Inflammatory macrophage (primary cell): ENCODE measurements around the gene HIPK2.

Source experiments
- DNase-seq, 2 donors: peaks; one replicate each; pipeline ENCODE4 v3.0.0-alpha.2; 2020 to 2022

Gene HIPK2

DNA sequence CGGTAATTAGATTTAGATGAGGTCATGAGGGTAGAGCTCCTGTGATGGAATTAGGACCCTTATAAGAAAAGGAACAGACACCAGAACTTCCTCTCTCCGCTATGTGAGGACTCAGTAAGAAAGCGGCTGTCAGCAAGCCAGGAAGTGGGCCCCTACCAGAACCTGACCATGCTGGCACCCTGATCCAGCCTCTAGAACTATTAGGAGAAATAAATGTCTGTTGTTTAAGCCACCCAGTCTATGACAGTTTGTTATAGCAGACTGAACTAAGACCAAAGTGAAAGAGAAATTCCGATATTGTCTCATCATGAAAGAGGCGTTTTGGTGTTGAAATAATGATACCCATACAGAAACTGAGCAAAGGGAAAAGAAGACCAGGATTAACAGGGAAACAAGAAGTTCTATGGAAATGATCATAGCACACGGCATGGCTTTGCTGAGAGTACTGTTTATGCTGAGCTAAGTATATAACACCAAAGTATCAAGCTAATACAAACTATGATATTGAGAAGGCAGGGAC lies 245.1 kb downstream of the HIPK2 start:
- DNase-seq, result peak in 1 of 2 donors; percentile 4

DNA sequence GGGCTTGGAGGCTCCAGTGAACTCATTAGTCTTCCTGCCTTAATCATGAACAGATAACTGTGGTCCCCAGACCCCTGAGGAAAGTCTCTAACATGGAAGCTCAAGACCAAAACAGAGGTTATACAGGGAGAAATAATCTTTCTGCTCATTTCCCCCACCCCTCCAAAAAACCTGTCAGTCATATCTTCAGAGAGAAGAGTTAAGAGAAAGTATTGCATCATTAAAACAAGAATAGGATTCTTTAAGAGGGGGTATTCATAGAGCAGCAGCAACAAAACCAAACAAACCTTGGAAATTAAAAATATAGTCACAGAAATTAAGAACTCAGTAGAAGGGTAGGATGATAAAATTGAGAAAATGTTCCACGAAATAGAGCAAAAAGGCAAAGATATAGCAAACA lies 246.7 kb downstream of the HIPK2 start:
- DNase-seq, result no peak

DNA sequence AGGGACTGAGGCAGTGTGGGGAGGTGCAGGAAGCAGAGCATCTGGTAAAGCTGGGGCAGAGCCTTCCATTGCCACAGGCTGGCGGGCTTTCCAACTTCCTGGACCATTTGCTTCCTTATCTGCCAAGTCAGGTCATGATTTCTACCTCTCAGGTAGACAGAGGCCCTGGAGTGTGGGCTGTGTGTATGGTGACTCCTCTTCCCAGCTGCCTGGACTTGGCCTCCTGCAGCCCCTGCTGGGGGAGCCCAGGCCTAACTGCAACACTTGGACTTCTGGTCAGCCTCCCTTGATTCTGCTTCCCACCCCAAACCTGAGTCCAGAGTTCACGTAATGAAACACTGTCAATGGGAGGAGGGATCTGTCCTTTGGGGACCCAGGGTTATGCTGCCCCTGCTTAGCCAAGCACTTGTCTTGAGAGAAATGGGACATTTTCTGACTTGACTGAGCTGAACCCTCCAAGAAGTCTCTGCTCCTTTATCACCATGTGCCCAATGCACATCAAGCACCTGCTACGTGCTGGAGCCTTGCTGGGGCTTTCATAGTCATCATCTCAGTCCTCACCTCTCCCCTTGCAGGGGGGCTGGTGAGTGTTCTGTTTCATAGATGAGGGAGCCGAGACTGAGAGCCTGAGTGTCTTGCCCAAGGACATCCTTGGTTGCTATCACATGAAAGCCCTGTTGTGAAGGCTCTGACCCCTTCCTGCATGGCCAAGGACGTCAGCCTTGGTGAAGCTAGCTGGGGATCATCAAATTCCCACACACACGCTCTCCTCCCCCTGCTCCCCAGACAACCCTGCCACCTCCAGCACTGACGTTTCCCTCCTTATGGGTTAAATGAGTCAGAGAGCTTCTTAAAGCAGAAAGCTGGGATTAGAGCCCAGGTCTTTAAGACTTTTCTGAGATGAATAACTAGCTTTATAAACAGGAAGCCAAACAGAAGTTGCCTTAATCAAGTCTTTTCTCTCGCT lies 250.9 kb downstream of the HIPK2 start:
- peak in 1 of 2 donors; percentile 8 for DNase-seq

DNA sequence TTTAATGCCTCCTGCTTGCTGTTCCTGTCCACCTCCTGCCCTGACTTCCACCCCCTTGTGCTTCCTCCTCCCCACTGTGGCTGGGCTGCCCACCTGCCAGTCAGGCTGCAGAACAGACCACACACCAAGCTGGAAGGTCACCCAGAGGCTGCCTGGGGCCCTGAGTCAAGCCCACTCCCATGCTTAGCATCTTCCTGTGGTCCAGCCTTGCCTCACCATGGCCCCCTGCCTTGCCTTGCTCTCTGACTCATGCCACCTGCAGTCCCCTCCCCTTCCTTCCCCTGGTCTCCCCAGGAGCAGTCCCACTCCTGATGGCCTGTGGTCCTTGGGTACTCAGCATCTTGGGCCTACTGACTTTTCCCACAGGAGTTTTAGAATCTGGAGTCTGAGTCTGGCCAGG lies 252.0 kb downstream of the HIPK2 start:
- no peak for DNase-seq

DNA sequence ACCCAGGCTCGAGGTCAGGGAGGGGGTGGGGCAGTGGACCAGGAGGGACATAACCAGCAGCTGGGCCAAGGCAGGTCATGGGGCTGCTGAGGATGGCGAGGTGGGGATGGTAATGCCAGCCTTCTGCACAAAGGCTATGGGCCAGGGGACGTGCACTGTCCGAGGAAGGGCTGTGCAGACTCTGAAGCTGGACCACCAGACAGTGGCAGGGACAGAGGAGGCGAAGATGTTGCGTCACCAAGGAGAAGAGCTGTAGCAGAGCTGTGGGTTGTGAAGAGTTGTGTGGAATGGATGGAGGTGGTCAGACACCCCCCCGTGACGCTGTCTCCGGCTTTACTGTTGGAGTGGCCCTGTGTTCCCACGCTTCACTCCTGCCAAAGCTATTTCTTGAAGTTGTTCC lies 252.6 kb downstream of the HIPK2 start:
- DNase-seq, result no peak

DNA sequence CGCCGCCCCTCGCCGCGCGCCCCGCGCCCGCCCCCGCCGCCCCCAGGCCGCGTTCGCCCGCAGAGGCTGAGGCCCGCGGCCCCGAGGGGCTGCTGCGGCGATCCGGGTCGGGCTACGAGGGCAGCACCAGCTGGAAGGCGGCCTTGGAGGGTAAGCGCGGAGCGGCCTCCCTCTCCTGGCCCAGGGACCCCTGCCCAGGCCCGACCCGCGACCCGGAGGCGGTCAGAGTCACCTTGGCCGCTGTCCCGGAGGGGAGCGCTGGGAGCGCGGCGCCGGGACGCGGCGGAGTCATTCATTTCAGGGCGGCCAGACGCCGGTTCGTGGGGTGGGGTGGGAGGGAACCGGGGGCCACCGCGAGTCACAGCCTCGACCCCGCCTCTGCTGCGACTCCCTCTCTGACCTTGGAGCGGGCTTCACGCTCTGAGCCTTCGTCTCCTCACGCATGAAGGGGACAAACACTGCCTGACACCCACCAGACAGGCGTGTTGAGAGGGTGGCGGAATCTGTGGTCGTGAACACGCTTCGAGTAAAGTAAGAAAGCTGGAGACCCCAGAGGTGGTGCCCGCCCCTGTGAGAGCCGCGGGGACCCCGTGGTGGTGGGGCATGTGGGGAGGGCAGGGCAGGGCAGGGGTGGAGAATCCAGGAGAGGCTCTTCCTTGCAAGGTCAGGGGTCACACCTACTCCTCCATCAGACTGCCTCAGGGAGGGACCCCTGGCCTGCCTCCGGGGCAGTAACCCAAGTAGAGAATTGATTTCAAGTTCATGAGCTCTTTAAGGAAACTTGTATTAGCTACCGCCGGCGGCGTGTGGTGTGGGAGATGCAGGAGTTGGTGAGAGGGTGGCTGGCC lies 253.6 kb downstream of the HIPK2 start:
- no peak for DNase-seq

DNA sequence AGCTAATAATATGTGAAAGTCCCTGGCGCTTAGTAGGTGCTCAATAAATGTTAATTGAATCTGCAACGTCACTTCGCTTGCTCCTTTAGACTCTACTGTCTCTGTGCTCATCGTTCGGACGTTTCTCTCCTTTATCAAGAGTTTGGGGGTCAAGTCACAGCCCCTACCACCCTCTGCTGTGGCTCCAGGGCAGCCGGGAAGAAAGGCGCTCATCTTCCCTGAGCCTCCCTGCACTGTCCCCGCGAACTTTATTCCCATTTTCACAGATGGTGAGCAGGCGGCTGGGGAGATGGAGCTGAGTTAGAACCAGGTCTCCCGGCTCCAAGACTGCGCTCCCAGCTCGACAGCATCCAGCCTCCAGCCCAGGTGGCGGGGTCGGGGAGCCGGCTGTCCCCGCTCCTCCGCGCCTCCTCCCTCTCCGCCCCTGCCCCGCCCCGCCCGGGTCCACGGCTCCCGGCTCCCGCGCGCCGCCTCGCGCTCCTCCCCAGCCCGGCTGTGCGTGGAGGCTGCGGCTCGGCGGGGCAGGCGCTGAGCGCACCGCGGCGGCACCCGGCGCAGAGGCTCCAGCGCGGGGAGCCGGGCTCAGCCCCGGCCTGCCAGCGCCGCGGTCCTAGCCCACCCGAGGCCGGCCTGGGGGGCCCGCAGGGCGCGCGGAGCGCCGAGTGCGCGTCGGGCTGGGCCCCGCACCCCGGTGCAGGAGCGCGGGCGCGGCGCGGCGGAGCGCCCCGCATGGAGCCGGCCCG lies 254.4 kb downstream of the HIPK2 start, which contains the start of gene CLEC2L:
TSS of gene CLEC2L (plus strand) at position 487 of the 743 bp plus-strand sequence. CDS start at position 730, 243 bp downstream.
- no peak for DNase-seq

DNA sequence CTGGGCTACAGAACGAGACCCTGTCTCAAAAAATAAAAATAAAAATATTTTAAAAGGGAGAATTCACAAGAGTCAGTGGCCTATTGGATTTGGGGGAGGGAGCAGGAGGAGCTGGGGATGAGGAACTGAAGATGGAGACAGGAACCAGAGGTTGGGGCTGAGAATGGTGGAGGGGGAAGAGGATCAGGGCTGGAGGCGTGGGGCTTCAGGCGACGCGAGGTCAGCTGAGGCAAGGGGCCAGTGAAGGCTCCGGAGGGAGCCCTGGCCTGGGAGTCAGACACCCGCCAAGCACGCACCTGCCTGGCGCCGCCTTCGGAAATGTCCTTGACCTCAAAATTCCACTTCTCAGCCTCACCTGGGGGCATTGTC lies 255.0 kb downstream of the HIPK2 start:
- peak; percentile 8 to 42 for DNase-seq

DNA sequence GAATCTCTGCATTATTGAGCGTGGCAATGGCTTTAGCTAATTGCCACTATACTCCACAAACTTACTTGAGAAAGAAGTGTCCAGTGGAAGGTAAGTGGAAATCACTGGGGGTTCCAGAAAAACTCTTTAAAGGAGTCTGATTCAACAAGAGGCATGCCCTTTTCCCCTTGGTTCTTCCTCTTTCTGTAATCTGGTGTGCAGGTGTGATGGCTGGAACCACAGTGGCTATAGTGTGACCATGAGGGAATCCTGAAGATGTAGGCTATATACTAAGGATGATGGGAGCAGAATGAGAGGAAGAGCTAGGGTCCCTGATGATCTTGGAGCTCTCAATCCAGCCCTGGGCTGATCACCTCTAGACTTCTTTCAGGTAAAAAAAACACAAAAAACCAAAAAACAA lies 256.4 kb downstream of the HIPK2 start:
- no peak for DNase-seq

DNA sequence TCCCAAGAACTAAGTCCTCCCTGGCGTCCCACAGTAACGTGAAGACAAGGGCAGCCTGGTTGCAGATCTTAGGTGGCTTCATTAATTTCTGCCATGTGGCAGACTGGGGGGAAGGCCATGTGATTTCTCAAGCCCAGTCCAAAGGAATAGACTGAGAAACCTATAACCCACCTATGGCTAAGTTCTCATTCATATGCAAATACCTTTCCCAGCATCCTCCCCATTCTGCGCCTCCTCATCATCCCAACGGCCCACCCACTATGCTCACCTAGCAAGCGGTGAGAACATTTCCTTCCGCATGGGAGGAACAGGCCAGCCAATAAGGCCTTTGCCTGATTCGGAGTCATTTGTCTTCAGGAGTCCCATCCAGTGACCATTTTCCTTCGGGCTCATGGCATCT lies 262.5 kb downstream of the HIPK2 start:
- DNase-seq, result no peak
